ENCODE data around the gene HID1. TPM values are rescaled to one million over a fixed set of nuclear protein-coding genes. Genes with fewer than 3 reads are reported as not detected.

HID1 gene
- total and polyA plus RNA-seq, 2 experiments from 2014 or later, result 8.7 to 10.9 TPM

DNA sequence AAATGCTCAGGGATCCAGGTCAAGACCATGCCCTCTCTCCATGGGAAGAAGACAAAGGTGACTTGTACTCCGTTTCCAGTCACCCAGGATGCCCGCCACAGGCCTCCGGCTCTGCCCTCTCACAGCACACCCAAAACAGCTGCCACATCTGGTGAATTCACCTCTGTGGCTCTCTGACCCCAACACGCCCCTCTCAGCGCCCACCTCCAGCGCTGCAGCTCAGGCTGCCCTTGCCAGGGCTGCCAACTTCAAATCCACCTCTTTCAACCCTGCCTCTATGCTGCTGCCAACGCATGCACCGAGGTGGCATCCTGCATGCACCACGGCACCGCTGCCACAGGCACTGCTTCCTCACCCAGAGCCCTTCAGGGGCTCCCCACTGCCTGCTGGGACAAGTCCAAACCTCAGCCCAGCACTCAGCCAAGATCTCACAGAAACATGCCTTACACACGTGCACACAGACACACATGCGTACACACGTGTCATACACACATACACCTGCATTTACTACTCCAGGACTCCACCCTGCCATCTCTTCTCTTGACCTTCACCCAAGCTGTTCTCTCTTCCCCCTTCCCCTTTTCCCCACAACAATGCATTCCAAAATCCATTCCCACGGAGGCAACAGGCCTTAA is 7.5 kb downstream of the HID1 start (continued):
- TF ChIP-seq, protein P1, sequence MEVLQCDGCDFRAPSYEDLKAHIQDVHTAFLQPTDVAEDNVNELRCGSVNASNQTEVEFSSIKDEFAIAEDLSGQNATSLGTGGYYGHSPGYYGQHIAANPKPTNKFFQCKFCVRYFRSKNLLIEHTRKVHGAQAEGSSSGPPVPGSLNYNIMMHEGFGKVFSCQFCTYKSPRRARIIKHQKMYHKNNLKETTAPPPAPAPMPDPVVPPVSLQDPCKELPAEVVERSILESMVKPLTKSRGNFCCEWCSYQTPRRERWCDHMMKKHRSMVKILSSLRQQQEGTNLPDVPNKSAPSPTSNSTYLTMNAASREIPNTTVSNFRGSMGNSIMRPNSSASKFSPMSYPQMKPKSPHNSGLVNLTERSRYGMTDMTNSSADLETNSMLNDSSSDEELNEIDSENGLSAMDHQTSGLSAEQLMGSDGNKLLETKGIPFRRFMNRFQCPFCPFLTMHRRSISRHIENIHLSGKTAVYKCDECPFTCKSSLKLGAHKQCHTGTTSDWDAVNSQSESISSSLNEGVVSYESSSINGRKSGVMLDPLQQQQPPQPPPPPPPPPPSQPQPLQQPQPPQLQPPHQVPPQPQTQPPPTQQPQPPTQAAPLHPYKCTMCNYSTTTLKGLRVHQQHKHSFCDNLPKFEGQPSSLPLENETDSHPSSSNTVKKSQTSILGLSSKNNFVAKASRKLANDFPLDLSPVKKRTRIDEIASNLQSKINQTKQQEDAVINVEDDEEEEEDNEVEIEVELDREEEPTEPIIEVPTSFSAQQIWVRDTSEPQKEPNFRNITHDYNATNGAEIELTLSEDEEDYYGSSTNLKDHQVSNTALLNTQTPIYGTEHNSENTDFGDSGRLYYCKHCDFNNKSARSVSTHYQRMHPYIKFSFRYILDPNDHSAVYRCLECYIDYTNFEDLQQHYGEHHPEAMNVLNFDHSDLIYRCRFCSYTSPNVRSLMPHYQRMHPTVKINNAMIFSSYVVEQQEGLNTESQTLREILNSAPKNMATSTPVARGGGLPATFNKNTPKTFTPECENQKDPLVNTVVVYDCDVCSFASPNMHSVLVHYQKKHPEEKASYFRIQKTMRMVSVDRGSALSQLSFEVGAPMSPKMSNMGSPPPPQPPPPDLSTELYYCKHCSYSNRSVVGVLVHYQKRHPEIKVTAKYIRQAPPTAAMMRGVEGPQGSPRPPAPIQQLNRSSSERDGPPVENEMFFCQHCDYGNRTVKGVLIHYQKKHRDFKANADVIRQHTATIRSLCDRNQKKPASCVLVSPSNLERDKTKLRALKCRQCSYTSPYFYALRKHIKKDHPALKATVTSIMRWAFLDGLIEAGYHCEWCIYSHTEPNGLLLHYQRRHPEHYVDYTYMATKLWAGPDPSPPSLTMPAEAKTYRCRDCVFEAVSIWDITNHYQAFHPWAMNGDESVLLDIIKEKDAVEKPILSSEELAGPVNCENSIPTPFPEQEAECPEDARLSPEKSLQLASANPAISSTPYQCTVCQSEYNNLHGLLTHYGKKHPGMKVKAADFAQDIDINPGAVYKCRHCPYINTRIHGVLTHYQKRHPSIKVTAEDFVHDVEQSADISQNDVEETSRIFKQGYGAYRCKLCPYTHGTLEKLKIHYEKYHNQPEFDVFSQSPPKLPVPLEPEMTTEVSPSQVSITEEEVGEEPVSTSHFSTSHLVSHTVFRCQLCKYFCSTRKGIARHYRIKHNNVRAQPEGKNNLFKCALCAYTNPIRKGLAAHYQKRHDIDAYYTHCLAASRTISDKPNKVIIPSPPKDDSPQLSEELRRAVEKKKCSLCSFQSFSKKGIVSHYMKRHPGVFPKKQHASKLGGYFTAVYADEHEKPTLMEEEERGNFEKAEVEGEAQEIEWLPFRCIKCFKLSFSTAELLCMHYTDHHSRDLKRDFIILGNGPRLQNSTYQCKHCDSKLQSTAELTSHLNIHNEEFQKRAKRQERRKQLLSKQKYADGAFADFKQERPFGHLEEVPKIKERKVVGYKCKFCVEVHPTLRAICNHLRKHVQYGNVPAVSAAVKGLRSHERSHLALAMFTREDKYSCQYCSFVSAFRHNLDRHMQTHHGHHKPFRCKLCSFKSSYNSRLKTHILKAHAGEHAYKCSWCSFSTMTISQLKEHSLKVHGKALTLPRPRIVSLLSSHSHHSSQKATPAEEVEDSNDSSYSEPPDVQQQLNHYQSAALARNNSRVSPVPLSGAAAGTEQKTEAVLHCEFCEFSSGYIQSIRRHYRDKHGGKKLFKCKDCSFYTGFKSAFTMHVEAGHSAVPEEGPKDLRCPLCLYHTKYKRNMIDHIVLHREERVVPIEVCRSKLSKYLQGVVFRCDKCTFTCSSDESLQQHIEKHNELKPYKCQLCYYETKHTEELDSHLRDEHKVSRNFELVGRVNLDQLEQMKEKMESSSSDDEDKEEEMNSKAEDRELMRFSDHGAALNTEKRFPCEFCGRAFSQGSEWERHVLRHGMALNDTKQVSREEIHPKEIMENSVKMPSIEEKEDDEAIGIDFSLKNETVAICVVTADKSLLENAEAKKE (CRISPR knock-in tag; IDR thresholded peaks at IDR 0.05), result no peak
- TF ChIP-seq, protein P2, sequence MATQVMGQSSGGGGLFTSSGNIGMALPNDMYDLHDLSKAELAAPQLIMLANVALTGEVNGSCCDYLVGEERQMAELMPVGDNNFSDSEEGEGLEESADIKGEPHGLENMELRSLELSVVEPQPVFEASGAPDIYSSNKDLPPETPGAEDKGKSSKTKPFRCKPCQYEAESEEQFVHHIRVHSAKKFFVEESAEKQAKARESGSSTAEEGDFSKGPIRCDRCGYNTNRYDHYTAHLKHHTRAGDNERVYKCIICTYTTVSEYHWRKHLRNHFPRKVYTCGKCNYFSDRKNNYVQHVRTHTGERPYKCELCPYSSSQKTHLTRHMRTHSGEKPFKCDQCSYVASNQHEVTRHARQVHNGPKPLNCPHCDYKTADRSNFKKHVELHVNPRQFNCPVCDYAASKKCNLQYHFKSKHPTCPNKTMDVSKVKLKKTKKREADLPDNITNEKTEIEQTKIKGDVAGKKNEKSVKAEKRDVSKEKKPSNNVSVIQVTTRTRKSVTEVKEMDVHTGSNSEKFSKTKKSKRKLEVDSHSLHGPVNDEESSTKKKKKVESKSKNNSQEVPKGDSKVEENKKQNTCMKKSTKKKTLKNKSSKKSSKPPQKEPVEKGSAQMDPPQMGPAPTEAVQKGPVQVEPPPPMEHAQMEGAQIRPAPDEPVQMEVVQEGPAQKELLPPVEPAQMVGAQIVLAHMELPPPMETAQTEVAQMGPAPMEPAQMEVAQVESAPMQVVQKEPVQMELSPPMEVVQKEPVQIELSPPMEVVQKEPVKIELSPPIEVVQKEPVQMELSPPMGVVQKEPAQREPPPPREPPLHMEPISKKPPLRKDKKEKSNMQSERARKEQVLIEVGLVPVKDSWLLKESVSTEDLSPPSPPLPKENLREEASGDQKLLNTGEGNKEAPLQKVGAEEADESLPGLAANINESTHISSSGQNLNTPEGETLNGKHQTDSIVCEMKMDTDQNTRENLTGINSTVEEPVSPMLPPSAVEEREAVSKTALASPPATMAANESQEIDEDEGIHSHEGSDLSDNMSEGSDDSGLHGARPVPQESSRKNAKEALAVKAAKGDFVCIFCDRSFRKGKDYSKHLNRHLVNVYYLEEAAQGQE (IDR thresholded peaks at IDR 0.05; ENCODE audit: unreplicated experiment), result no peak

DNA sequence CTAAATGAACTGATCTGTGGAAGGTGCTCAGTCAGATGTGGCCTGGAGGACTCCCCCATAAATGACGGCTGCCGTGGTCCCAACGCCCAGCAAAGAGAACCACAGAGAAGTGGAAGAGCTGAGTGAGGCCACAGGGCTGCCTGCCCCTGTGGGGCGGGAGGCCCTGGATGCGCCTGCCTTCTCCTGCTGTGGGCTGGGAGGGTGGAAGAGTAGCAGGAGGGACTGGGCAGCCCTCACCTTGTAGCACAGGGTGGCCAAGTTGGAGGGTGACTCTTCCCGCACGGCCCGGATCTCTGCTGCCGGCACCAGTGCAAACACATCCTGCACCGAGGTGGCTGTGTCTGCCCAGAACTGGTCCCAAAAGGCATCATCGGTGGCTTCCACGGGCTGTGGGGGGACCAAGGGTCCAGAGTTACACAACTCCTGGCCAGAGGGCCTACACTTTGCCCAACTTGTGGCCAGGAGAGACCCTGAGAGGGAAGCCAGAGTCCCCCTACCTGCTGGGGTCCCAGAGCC is 8.3 kb downstream of the HID1 start:
- Histone ChIP-seq H3K27ac (ENCODE audit: low read depth) (no peak overlapping the region), H3F3A (replicated peaks; ENCODE audit: low read depth) (no peaks in the 10 kb centered on the region), H4K20me1 (replicated peaks; ENCODE audit: insufficient read depth) (no peaks in the 10 kb centered on the region), H3K27me3 (ENCODE audit: insufficient read depth) (no peaks in the 10 kb centered on the region), H3K9me2 (ENCODE audit: insufficient read depth) (no peaks in the 10 kb centered on the region), H3K4me3 (no peak overlapping the region), H3K79me2 (replicated peaks; ENCODE audit: insufficient read depth) (no peaks in the 10 kb centered on the region), H3K4me1 (ENCODE audit: insufficient read depth) (peaks cover 7% of the 10 kb centered on the region; the same call in 1 of the 2 replicates), H3K4me2 (no peak overlapping the region), H3K36me3 (ENCODE audit: insufficient read depth) (no peaks in the 10 kb centered on the region), H2AFZ (no peak overlapping the region)
- peaks cover 10% of the 10 kb centered on the region for H3K4me1 Mint-ChIP-seq
- no peaks in the 10 kb centered on the region; the same call in 2 of the 3 replicates for H3K9me3 Mint-ChIP-seq
- H3K27ac Mint-ChIP-seq, result no peak overlapping the region
- no peak for ATAC-seq
- H3K4me3 Mint-ChIP-seq, result no peak overlapping the region
- H3K27me3 Mint-ChIP-seq (ENCODE audit: insufficient read depth, low read depth, poor library complexity), result peaks cover 20% of the 10 kb centered on the region
- H3K36me3 Mint-ChIP-seq (ENCODE audit: low read depth), result no peaks in the 10 kb centered on the region; the same call in 2 of the 3 replicates
- DNase-seq (ENCODE audit: low spot score), result no peak
- TF ChIP-seq EZH2 (IDR thresholded peaks at IDR 0.05; ENCODE audit: low read depth, unreplicated experiment) (no peak), STAT1 (IDR thresholded peaks at IDR 0.05; ENCODE audit: unreplicated experiment) (no peak), CREB1 (CRISPR knock-in tag; IDR thresholded peaks at IDR 0.05; ENCODE audit: low read depth) (no peak), POLR2AphosphoS5 (IDR thresholded peaks at IDR 0.05; ENCODE audit: low read depth) (no peak), ZNF331 (CRISPR knock-in tag; IDR thresholded peaks at IDR 0.05; ENCODE audit: low read depth) (no peak)

Measured in GM23338 (cell line).